GM19372 (cell line): ENCODE data around the gene PKMYT1.
A peak's percentile ranks its signal among the peaks of the same experiment; 100 is the strongest.
"Not testable (repeated sequence)": the region's sequence is repeated elsewhere in the genome, so short reads cannot be mapped to it uniquely, and the experiment has no call there.

Experiments
- ATAC-seq: cut with Tn5 transposase; IDR thresholded peaks from one replicate; pipeline ENCODE4 v1.9.1; 2021; ENCODE audit warnings: mild to moderate bottlenecking, low read depth, moderate library complexity; ENCODE audit not compliant: unreplicated experiment

PKMYT1 gene

DNA sequence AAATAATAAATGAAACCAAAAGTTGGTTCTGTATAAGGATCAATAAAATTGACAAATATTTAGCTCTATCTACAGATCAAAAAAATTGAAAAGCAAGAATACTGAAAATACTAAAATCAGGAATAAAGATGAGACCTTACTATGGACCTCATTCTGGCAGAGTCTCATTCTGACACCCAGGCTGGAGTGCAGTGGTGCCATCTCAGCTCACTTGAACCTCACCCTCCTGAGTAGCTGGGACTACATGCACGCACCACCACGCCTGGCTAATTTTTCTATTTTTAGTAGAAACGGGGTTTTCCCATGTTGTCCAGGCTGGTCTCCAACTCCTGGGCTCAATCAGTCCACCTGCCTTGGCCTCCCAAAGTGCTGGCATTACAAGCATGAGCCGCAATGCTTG lies 38.2 kb downstream of the PKMYT1 start:
- no peak for ATAC-seq

GRCh38 chr16:2939968-2940367 lies 40.3 kb downstream of the PKMYT1 start:
- no peak for ATAC-seq

DNA sequence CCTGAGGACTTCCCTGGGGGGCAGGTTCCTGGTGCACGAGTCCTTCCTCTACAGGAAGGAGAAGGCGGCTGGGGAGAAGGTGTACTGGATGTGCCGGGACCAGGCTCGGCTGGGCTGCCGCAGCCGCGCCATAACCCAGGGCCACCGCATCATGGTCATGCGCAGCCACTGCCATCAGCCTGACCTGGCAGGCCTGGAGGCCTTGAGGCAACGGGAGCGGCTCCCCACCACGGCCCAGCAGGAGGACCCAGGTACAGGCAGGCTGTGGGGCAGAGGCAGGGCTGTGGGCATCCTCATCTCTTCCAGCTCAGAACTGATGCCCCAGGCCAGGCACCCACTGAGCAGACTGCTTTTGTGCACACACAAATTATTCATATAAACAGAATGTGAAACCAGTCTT lies 42.0 kb downstream of the PKMYT1 start:
- no peak for ATAC-seq

- ATAC-seq: no peak
Observed at GRCh38 chr16:2937170-2937569, 43.1 kb downstream of the PKMYT1 start.

DNA sequence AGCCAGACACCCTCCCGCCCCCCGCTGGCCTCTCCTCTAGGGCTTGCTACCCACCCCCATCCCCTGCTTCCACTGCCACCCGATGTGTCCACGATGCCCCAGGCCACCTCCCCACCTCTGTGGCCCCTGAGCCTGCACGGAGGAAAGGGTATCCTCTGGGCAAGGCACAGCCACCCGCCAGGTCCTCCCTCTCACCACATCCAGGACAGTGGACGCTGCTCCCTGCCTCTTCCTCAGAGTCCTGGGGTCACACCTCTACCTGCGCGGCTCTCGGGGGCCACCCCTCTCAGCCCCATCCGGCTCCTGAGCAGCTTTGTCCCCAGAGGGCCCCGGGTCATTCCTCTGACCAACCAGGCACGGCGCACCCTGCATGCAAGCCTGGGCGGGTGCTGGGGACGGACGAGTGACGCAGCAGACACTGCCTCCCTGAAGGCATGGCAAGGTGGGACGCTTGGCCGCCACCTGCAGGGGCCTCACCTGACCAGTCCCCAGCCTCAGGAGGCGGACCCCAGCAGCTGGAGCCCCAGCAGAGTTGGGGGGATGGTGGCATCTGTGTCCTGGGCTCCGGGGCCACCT lies 43.7 kb downstream of the PKMYT1 start:
- no peak for ATAC-seq

GRCh38 chr16:2934450-2934849 lies 45.8 kb downstream of the PKMYT1 start:
- no peak for ATAC-seq

- no peak for ATAC-seq
Observed at GRCh38 chr16:2933701-2934100, 46.5 kb downstream of the PKMYT1 start.

DNA sequence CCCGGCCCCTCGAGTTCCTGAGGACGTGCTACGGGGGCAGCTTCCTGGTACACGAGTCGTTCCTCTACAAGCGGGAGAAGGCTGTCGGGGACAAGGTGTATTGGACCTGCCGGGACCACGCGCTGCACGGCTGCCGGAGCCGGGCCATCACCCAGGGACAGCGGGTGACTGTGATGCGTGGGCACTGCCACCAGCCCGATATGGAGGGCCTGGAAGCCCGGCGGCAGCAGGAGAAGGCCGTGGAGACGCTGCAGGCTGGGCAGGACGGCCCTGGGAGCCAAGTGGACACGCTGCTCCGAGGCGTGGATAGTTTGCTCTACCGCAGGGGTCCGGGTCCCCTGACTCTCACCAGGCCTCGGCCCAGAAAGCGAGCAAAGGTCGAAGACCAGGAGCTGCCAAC lies 47.1 kb downstream of the PKMYT1 start:
- ATAC-seq: no peak

- not testable (repeated sequence) for ATAC-seq
Observed at GRCh38 chr16:2931231-2931914, 48.9 kb downstream of the PKMYT1 start.

DNA sequence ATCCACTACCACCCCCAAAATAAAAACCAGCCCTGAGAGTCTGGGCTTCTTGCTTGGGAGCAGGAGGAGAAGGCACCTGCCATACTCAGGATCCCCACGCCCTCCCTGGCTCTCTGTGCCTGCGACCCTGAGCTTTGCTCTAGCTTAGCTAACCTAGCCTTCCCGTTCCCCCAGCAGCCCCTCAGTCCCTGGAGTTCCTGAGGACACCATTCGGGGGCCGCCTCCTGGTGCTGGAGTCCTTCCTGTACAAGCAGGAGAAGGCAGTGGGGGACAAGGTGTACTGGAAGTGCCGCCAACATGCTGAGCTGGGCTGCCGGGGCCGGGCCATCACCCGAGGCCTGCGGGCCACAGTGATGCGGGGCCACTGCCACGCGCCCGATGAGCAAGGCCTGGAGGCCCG lies 50.0 kb downstream of the PKMYT1 start:
- ATAC-seq: no peak

GRCh38 chr16:2929693-2930092 lies 50.6 kb downstream of the PKMYT1 start:
- ATAC-seq: no peak

- ATAC-seq: no peak
Observed at GRCh38 chr16:2928796-2929195, 51.5 kb downstream of the PKMYT1 start.

GRCh38 chr16:2928151-2928550 lies 52.1 kb downstream of the PKMYT1 start:
- not testable (repeated sequence) for ATAC-seq

GRCh38 chr16:2927010-2927646 lies 53.1 kb downstream of the PKMYT1 start:
- ATAC-seq: peak; percentile 56

GRCh38 chr16:2926650-2926999 lies 53.6 kb downstream of the PKMYT1 start:
- ATAC-seq: no peak

DNA sequence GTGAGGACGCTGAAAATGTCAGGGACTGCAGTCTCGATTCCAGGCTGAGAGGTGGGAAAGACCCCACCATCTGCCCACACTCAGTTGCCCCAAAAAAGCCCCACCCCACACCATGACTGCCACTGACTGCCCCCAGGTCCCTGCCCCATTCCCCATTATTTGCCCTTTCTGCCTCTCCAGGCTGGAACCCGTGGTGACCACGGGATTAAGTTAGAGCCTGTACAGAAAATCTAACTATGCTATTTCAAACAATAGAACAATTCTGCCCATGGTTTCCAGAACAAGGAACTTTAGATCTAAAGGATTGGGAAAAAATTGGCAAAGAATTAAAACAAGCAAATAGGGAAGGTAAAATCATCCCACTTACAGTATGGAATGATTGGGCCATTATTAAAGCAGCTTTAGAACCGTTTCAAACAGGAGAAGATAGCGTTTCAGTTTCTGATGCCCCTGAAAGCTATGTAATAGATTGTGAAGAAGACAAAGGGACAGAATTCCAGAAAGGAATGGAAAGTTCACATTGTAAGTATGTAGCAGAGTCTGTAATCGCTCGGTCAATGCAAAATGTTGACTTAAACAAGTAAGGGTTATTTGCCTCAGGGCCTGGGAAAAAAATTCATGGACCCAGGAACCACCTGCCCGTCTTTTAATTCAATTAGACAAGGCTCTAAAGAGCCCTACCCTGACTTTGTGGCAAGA lies 54.1 kb downstream of the PKMYT1 start:
- no peak for ATAC-seq

DNA sequence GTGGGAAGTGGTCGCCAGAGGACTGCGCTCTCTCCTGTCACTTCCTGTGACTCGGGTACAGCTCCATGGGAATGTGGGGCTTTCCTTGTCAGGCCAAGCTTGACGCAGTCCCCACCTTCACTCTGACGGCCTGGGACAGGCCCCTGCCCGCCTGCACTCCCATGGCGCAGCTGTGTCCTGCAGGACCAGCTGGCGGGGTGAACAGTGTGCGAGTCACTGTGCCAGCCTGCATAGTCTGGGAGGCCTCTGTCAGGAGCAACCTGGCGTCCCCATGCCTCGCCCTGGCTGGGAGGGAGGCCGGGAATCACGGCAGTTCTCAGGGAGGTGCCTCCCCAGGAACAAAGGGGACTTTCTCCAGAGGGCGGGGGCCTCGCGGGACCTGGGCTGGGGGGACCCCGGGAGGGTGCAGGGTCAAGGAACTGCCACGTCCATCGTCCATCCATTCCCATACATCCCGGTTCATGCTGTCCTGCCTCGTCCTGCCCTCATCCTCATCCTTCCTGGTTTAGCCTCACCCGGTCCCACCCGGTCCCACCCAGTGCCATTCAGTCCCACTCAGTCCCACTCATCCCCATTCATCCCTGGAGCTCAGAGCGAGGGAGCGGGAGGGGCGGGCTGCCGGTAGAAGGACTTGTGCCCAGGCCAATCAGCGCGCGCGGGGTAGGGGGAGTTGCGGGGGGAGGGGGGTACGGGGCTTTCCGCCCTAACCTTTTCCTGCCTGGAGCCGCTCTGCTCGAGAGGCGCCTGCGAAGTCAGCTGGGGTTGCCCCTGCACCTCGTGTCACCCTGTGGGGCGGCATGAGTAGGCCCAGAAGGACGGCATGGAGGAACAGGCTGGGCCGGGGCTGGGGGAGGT lies 55.1 kb downstream of the PKMYT1 start:
- ATAC-seq: no peak

- ATAC-seq: no peak
Observed at GRCh38 chr16:2923481-2923880, 56.8 kb downstream of the PKMYT1 start.
